Stimulated activated CD8-positive, alpha-beta memory T cell treated with anti-CD3 and anti-CD28 coated beads, Interleukin-7, amount 100 ng/mL, for 4 hours (primary cell): ENCODE data around the gene TOP3B.
"Not testable (repeated sequence)": the region's sequence is repeated elsewhere in the genome, so short reads cannot be mapped to it uniquely, and the experiment has no call there.

ENCODE experiments used
- DNase-seq, 2 donors: peaks; one replicate each; pipeline ENCODE4 v3.0.0-alpha.2; 2020; ENCODE audit warnings: low read depth in 2 of 2

Gene TOP3B

DNA sequence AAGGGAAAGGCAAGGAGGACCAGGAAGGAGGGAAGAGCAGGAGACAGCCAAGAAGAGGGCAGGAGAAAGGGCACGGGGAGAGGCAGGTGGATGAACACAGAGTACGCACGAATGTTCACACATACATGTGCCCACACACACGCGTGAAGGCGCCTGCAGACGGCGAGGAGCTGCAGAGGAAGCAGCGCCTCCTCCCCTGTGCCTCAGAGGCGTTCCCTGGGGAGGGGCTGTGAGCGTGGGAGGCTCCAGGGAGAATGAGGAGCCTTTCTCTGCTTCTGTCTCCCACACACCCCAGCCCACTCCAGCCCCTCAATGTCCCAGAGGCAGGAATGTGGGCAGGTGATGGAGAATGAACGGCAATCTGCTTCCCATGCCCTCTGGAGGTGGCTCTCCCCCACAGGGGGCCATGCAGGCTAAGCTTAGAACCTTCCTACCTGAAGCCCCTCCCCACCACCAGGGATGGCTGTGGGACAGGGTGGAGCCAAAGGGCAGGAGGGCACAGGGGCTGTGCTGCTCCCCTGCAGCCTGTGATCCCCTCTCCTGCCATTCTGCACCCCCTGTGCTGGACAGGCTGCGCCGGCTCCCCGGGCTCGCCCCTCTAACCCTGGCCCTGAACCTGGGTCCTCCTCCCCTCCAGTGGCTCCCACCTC lies 55.3 kb downstream of the TOP3B start:
- no peak for DNase-seq

- DNase-seq: no peak
These were observed 55.9 kb downstream of the TOP3B start for GRCh38 chr22:21926728-21927127.

- no peak for DNase-seq
These were observed 59.4 kb downstream of the TOP3B start for GRCh38 chr22:21923163-21923561.

- no peak for DNase-seq
These were observed 60.0 kb downstream of the TOP3B start for GRCh38 chr22:21922370-21923162.

DNA sequence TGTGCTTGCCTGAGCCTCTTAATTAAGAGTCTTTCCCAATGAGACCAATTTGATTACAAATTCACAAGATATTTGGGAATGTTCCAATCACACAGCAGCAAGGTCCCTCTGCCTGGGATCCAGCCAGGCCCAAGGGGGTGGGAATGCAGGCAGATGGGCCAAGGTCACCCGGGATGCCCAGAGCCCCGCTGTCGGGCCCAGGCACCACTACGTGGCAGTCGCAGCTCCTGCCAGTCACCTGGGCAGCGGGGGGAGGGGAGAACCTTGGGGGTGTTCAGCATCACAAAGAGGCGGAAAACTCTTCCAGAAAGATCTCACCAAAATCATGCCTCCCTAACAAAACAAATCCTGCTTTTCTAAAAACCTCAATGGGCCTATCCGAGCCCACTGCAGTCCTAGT lies 60.9 kb downstream of the TOP3B start:
- no peak for DNase-seq

- DNase-seq: no peak
These were observed 61.3 kb downstream of the TOP3B start for GRCh38 chr22:21921184-21921721.

DNA sequence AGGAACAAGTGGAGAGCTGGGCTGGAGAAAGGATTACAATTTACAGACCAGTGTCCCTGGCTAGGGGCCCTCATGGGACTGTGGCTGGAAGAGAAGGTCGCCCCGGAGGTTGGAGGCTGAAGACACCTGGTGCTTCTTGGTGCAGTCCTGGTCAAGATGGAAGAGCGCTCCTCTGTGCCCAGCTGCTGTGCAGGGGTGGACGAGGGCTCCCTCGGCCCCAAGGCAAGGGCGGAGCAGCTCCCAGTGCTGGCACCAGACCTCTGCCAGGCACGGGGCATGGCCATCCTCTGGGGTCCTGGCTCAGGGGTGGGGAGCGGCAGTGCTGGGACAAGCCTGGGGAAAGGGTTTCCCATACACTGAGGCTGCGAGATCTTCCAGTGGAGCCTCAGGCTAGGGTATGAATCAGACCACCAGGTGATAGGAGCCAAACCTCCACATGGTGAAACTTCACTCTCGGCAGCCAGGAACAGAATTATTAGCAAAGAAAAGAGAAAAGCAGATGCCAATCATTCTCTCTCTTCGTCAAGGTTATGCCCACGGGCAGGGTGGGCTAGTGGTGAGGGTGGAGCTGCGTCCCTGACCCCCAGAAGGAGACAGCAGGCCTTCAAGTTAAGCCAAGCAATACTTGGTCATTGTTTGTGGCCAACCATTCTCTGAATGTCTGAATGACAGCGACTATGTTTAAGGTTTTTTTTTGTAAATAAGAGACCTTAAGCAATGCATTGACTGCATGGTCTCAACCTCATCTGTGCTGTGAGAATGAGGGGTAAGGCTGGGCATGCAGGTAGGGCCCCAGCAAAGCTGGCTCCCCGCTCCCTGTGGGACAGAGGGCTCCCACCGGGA lies 62.0 kb downstream of the TOP3B start:
- no peak for DNase-seq

DNA sequence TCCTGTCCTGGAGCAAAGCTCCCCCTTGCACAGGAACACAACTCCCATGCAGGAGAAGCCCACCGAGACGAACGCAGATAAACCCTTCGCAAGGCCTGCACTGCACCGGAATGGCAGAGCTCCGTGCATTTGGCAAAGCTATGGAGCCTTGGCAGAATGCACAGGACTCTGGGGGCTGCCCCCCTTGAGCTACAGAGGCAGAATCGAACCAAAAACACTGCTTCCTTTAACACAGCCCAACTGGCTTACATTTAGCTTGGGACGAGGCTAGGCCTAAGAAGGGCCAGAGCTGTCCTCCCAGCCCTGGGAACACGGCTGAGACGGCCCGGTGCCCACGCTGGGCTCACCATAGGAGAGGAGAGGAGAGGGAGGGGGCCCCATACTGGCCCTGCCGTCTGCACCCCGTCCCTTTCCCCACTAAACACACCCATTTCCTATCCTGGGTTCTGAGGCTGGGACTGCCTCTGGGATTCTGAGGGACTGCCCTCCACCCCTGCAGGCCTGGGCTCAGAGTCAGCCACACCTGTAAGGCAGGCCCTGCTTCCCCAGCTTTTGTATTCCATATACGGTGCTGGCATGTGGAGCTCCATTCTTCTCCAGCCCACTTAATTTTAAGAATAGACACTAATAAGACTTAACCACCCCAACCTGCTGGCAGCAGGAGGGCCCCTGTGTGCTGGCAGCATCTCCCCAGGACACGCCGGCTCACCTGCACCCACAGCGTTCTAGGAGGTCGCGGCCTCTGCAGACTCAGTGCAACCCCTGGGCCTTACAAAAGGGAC lies 62.9 kb downstream of the TOP3B start:
- DNase-seq: no peak

- DNase-seq: no peak
These were observed 64.0 kb downstream of the TOP3B start for GRCh38 chr22:21918466-21919185.

GRCh38 chr22:21917959-21918261 lies 64.7 kb downstream of the TOP3B start:
- DNase-seq: no peak

GRCh38 chr22:21917181-21917958 lies 65.2 kb downstream of the TOP3B start:
- DNase-seq: no peak

DNA sequence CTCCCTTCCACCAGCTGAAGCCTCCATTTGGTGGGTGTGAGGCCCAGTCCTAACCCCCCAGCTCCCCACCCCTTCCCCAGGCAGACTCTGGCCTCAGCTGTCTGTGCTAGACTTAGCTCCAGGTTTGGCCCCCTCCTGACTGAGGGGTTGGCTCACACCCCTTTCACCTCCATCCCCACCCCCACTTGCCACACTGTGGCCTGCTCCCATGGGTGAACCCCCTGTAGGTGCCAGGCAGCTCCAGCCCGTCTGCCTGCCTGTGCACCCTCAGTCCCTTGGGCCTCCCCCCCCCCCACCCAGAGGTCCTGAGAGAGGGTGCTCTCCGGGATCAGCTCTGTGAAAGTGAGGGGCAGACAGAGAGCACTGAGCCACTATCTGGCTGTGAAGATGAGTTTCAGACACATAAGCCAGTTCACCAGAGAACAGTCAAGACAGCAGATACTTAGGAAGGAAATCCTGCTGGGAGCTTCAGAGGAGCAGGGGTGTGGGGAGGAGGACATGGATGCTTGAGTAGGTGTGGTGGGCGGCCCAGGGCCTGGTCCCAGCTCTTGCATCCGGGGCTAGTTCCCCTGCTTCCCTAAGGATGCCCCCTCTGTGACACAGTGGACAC lies 66.2 kb downstream of the TOP3B start:
- DNase-seq: no peak

DNA sequence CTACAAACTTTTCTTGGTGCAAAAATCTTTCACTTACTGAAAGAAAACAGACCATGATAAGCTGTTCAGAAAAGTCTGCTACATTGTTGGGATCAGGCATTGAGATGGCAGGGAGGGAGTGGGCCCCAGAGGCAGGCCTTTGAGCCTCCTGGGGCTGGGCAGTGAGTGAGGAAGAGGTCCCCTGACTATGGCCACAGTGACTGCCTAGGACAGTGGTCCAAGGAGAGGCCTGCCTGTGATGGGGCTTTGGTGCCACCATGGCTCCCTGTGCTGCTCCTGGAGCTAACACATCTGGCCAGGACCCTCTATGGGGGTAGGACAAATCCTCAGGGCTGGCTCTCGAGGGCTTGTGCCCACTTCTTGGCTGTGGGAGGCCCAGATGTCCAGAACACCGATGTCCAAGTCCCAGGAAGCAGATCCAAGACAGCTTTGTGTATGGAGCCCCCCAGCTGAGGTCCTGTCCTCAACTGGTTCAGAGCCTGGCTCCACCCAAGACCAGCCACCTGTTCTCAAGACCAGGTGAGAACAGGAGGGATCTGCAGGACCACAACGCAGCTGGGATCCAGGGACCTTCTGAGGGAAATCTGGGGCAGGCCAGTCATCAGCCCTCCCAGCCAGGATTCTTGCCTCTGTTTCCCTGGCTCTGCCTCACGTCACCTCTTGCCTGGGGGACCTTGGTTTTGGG lies 66.8 kb downstream of the TOP3B start:
- no peak for DNase-seq

GRCh38 chr22:21914033-21914642 lies 68.4 kb downstream of the TOP3B start:
- not testable (repeated sequence) for DNase-seq

DNA sequence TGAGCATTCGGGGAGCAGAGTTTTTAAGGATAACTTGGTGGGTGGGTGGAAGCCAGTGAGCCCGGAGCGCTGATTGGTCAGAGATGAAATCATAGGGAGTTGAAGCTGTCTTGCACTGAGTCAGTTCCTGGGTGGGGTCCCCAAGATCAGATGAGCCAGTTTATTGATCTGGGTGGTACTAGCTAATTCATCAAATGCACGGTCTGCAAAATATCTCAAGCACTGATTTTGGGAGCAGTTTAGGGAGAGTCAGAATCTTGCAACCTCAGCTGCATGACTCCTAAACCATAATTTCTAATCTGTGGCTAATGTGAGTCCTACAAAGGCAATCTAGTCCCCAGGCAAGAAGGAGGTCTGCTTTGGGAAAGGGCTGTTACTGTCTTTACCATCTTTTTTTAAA lies 72.2 kb downstream of the TOP3B start:
- DNase-seq: not testable (repeated sequence)

DNA sequence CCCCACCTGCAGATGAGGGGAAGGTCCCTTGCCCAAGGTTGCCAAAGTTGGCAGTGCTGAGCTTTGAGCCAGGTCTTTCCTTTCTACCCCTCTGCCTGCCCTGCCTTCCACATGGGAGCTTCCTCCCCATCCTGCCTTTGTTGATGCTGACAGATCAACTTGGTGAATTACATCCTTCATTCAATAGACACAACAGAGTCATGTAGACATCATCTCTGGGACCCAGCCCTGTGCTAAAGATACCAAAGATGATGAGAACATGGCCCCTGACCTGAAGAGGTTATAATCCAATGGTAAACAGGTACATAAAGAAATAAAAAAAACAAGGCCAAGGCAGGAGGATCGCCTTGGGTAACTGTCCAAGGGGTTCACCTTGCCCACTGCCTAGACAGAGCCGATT lies 72.7 kb downstream of the TOP3B start:
- DNase-seq: no peak

GRCh38 chr22:21907638-21908522 lies 74.7 kb downstream of the TOP3B start:
- no peak for DNase-seq
